Osteocyte (in vitro differentiated cells): ENCODE results near the gene TRUB1. TPM values are rescaled to one million over a fixed set of nuclear protein-coding genes. Genes with fewer than 3 reads are reported as not detected.

ENCODE experiments used
- DNase-seq: peaks from one replicate; pipeline ENCODE4 v3.0.0; 2021; ENCODE audit warnings: mixed read lengths; ENCODE audit not compliant: unreplicated experiment; ENCODE audit errors: extremely low spot score
- H3K27ac Mint-ChIP-seq: one replicate; pipeline ENCODE4 v1.8.0; 2021; ENCODE audit warnings: mild to moderate bottlenecking, mixed read lengths; ENCODE audit not compliant: unreplicated experiment
- H3K27me3 Mint-ChIP-seq: one replicate; pipeline ENCODE4 v1.8.0; 2021; ENCODE audit warnings: mixed read lengths; ENCODE audit not compliant: unreplicated experiment
- H3K36me3 Mint-ChIP-seq: one replicate; pipeline ENCODE4 v1.8.0; 2021; ENCODE audit warnings: mixed read lengths; ENCODE audit not compliant: unreplicated experiment
- H3K4me1 Mint-ChIP-seq: one replicate; pipeline ENCODE4 v1.8.0; 2021; ENCODE audit warnings: mixed read lengths; ENCODE audit not compliant: unreplicated experiment
- H3K4me3 Mint-ChIP-seq: one replicate; pipeline ENCODE4 v1.8.0; 2021; ENCODE audit warnings: mild to moderate bottlenecking, moderate library complexity, mixed read lengths; ENCODE audit not compliant: unreplicated experiment
- H3K9me3 Mint-ChIP-seq: one replicate; pipeline ENCODE4 v1.8.0; 2021; ENCODE audit warnings: mixed read lengths; ENCODE audit not compliant: unreplicated experiment
- total RNA-seq: library from RNA; stranded (reverse); gene quantifications from 2 replicates; pipeline ENCODE4 v1.2.1, GENCODE V29; 2021
- TF ChIP-seq, protein P1 (sequence below): fragments of 200-600 bp; sonication (generic); IDR thresholded peaks from 2 replicates; pipeline ENCODE4 v1.5.0; 2021; ENCODE audit warnings: antibody characterized with exemption, mild to moderate bottlenecking, moderate library complexity

The TRUB1 gene
- total RNA-seq, 1 donor from 2014 or later = 15.9 TPM

GRCh38 chr10:115023715-115024114, 85.7 kb downstream of the TRUB1 start:
- Mint-ChIP-seq H3K4me3 (no peak overlapping the region), H3K27me3 (peaks cover 2% of the 10 kb centered on the region), H3K4me1 (no peaks in the 10 kb centered on the region), H3K27ac (no peak overlapping the region), H3K9me3 (no peaks in the 10 kb centered on the region), H3K36me3 (no peaks in the 10 kb centered on the region)
- DNase-seq = no peak
- TF ChIP-seq, protein P1, sequence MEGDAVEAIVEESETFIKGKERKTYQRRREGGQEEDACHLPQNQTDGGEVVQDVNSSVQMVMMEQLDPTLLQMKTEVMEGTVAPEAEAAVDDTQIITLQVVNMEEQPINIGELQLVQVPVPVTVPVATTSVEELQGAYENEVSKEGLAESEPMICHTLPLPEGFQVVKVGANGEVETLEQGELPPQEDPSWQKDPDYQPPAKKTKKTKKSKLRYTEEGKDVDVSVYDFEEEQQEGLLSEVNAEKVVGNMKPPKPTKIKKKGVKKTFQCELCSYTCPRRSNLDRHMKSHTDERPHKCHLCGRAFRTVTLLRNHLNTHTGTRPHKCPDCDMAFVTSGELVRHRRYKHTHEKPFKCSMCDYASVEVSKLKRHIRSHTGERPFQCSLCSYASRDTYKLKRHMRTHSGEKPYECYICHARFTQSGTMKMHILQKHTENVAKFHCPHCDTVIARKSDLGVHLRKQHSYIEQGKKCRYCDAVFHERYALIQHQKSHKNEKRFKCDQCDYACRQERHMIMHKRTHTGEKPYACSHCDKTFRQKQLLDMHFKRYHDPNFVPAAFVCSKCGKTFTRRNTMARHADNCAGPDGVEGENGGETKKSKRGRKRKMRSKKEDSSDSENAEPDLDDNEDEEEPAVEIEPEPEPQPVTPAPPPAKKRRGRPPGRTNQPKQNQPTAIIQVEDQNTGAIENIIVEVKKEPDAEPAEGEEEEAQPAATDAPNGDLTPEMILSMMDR = no peak

DNA sequence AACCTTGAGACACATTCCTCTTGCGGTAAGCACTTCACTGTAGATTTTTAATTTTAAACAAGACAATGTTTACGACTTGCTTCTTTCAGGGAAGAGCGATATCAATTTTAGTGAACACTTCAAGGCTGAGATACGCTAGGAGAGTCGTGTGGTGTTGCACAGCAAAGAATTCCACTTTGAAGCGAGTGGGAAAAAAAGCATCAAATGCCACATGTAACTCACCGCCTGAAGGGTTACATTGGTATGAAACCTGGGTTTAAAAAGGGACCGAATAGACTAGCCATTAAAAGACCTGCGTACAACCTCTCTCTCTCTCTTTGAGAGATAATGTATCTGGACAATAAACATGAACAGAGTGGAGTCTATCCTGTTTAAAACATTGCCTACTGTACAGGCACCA, 86.4 kb downstream of the TRUB1 start:
- Mint-ChIP-seq H3K9me3 (no peaks in the 10 kb centered on the region), H3K4me3 (no peak overlapping the region), H3K36me3 (no peaks in the 10 kb centered on the region), H3K4me1 (no peaks in the 10 kb centered on the region), H3K27me3 (peaks cover 2% of the 10 kb centered on the region), H3K27ac (no peak overlapping the region)
- DNase-seq = no peak
- TF ChIP-seq, protein P1 = no peak

GRCh38 chr10:115026056-115026745, 88.2 kb downstream of the TRUB1 start:
- Mint-ChIP-seq H3K9me3 (no peaks in the 10 kb centered on the region), H3K4me3 (no peak overlapping the region), H3K27me3 (peaks cover 2% of the 10 kb centered on the region), H3K27ac (no peak overlapping the region), H3K36me3 (no peaks in the 10 kb centered on the region), H3K4me1 (no peaks in the 10 kb centered on the region)
- TF ChIP-seq, protein P1 = no peak
- DNase-seq = no peak

- no peaks in the 10 kb centered on the region for H3K4me1 Mint-ChIP-seq
- H3K9me3 Mint-ChIP-seq = no peaks in the 10 kb centered on the region
- no peak overlapping the region for H3K27ac Mint-ChIP-seq
- no peaks in the 10 kb centered on the region for H3K36me3 Mint-ChIP-seq
- no peak overlapping the region for H3K4me3 Mint-ChIP-seq
- TF ChIP-seq, protein P1 = no peak
- peaks cover 2% of the 10 kb centered on the region for H3K27me3 Mint-ChIP-seq
- DNase-seq = no peak
These were observed 88.7 kb downstream of the TRUB1 start for GRCh38 chr10:115026746-115027140.

Other genes starting within 250 kb of the TRUB1 start
- gene FHIP2A, start 116.4 kb upstream of the TRUB1 start, total RNA-seq = 50.2 and 59.3 TPM in 2 replicates
- gene ATRNL1, start 155.2 kb downstream of the TRUB1 start, total RNA-seq = 20.2 and 23.6 TPM in 2 replicates